Testis (tissue), 2 donors: ENCODE data around the gene MAP3K9.

ENCODE experiments used
- CTCF ChIP-seq, 3 experiments: fragments of 450-650 bp in 2 of 3; fragments of 200-600 bp in 1 of 3; sonication (generic) in 1 of 3; IDR thresholded peaks; one replicate each; pipeline ENCODE4 v1.5.1; 2016 to 2019; ENCODE audit warnings: antibody characterized with exemption in 3 of 3, mild to moderate bottlenecking in 2 of 3, moderate library complexity in 1 of 3
- POLR2A ChIP-seq: fragments of 450-650 bp; IDR thresholded peaks from one replicate; pipeline ENCODE4 v1.6.1; 2017; ENCODE audit warnings: antibody characterized with exemption, mild to moderate bottlenecking, moderate library complexity

GRCh38 chr14:70802379-70802778, 6.9 kb downstream of the MAP3K9 start:
- TF ChIP-seq CTCF (IDR thresholded peaks at IDR 0.05): no peak
- TF ChIP-seq POLR2A: no peak
